Activated CD4-positive, alpha-beta T cell treated with anti-CD3 and anti-CD28 coated beads for 24 hours (primary cell): ENCODE results near the gene HMX1.

ENCODE experiments used
- DNase-seq, 2 donors: peaks; one replicate each; pipeline ENCODE4 v3.0.0-alpha.2; 2020; ENCODE audit warnings: low read depth in 2 of 2

The HMX1 gene

DNA sequence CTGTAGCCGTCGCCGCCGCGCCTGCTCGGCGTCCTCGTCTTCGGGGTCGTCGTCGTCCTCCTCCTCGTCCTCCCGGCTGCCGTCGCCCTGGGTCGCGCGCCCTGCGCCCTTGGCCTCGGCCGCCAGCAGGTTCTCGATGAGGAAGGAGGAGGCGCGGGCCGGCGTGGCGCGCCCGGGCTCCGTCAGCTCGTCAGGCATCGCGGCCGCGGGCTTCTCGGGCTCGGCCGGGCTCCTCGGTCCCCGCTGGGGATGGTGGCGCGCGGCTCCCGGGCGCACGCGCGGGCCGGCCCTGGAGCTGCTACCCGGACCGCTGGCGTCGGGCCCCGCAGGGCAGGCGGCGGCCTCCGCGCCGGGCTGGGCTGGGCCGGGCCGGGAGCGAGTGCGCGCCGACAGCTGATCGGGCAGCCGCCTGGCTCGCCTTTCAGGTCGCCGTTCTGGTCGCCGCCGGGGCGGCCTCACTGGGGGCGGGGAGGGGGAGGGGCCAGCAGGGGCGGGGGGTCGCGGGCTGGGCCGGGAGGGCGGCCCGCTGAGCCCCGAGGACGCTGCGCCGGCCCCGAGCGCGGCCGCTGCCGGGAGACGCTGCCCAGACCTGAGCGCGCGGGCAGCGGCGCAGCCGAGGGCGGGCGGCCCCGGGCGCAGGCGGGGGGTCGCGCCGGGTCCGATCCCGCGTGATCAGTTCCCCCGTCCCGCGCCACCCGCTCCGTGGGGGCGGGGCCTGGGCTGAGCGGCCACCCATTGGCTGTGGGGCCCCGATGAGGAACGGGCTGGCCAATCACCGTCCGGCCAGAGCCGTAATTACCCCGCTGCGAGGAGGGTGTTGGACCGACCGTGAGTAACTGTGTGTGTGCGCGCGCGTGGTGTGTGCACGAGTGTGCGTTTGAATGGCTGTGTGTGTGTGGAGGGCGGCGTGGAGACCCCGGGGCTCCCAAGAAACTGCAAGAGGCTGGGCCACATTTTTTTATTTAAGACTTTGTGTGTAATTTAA is at the start of gene HMX1:
TSS of gene HMX1 (minus strand) at position 423 of the 985 bp plus-strand sequence. CDS start at position 198, 225 bp downstream.
- no peak for DNase-seq

DNA sequence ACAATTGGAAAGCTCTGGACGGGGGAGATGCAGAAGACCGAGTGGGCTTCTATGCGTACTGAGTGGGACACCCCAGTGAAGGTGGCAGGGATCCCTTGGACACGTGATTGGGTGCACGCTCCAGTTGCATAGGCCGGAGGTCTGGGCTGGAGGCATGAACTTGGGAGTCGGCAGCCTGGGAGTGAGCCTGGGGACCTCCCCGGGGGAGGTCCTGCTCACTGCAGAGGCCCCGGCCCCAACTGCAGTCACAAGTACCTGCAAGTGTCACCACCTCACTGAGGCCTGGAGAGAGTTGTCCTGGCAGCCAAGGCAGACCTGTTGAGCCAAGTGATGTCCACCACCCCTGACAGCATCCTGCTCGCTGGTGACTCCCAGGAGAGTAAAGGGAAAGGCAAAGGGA is 49.3 kb upstream of the HMX1 start:
- no peak for DNase-seq

GRCh38 chr4:8920289-8920965 is 48.8 kb upstream of the HMX1 start:
- no peak for DNase-seq

DNA sequence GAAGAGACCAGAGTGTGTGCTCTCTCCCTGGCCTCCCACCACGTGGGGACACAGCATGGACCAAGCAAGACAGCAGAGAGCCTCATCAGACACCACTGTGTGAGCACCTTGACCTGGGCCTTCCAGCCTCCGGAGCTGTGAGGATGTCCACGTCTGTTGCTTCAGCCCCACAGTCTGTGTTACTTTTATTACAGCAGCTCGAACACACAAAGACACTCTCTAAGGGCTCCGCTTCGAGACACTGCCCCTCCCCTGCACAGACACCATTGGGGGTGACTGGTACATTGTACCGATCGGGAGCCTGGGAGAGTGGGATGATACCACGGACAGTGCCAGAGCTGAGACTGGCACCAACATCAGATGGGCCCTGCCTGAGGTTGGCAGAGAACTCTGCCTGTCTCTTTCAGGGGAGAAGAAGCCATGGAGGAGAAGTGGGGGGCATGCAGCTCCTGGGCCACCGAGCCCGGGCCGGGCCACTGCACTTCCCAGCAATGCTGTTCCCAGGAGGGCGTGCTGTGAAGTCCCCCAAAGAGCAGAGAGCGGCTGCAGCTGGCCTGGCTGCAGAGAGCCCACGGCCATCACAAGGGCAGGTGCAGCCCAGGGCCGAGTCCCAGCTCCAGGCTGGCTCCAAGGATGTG is 48.1 kb upstream of the HMX1 start:
- no peak for DNase-seq

- peak; percentile 38 to 64 for DNase-seq
Measured at GRCh38 chr4:8917868-8918783, 46.5 kb upstream of the HMX1 start.

DNA sequence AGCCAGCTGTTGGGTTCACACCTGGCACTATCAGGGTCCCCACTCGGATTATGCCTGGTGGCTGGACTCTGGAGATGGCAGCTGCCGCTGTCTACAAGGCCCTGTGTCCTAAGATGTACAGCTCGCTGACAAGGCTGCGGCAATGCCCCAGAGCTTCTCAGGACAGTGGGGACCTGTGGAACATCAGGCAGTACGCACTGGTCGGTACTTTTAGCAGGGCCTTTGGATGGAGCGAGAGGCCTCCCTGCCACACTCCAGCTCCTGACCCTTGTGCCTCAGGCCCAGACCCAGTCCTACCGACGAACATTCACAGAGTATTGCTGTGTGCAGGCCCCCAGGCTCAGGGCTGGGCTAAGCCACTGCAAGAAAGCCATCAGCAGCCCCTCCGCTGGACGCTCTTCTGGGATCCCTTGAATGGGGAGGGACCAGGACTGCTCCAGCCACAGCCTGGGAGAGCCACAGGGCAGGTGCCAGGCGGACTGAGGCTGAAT is 45.7 kb upstream of the HMX1 start:
- DNase-seq: no peak

GRCh38 chr4:8916906-8917305 is 45.3 kb upstream of the HMX1 start:
- DNase-seq: no peak

- no peak for DNase-seq
Measured at GRCh38 chr4:8916351-8916885, 44.8 kb upstream of the HMX1 start.

DNA sequence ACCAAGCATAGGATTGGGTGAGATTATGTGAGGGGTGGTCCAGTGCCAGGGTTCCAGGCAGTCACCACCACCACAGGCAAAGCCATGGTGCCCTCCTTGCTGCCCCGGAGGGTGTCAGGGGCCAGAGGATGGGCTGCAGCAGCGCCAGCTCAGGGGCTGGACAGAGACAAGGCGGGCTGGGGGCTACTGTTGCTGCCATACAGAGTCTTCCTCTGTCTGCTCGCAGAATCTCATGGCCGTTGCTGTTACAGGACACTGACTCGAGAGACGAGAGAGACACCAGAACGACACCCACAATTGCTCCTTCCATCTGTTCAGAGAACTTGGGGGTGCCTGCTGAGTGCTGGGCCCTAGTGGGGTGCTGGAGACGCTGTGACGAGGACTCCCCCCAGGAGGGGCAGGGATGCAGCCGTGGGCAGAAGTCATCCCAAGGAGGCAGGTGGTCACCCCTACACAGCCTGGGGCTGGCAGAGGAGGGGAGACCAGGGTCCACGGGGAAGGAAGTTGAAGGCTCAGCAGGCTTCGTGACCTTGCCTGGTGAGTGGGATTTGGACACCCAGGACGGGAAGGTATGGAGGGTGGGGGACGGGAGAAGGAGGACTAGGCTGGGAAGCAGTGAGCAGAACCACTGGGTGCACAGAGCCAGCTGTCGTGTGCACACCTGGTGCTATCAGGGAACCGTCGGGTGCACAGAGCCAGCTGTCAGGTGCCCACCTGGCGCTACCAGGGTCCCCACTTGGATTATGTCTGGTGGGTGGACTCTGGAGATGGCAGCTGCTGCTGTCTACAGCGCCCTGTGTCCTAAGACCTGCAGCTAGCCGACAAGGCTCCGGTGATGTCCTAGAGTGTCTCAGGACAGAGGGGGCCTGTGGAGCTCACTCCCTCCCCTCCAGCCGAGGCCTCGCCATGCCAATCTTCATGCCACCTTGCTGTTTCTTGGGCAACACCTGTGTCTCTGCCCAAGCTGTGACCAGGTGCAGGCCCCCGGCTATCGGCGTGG is 43.9 kb upstream of the HMX1 start:
- DNase-seq: no peak

DNA sequence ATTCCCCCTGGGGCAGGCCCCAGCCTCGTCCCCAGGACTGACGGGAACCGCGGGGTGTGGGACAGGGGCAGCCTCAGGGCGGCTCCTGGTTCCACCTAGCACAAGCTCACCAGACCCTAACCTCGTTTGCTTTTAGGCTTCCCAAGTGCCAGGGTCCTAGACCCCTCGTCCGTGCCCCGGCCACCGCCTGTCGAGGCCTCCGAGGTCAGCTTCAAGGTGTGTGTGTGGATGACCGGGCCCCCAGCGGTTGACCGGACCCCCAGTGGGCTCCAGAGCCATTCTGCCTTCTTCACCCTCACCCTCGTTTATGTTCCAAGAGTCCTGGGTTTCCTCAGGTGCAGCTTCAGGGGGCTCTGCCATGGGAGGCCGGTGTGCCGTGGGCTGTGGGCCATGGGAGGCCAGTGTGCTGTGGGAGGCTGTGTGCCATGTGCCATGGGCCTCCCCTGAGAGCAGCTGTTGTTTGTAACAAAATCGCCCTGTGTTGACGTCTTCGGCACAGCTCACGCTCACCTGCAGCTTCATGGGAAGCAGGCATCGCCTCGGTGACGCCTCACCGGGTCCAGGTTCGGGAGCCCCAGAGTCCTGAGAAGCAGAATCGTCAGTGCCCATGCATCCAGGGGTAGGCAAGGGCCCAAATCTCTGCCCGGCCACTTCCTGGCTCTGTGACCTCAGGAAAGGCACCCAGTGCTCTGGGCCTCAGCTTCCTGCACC is 43.0 kb upstream of the HMX1 start:
- no peak for DNase-seq

GRCh38 chr4:8913858-8914460 is 42.3 kb upstream of the HMX1 start:
- DNase-seq: no peak

DNA sequence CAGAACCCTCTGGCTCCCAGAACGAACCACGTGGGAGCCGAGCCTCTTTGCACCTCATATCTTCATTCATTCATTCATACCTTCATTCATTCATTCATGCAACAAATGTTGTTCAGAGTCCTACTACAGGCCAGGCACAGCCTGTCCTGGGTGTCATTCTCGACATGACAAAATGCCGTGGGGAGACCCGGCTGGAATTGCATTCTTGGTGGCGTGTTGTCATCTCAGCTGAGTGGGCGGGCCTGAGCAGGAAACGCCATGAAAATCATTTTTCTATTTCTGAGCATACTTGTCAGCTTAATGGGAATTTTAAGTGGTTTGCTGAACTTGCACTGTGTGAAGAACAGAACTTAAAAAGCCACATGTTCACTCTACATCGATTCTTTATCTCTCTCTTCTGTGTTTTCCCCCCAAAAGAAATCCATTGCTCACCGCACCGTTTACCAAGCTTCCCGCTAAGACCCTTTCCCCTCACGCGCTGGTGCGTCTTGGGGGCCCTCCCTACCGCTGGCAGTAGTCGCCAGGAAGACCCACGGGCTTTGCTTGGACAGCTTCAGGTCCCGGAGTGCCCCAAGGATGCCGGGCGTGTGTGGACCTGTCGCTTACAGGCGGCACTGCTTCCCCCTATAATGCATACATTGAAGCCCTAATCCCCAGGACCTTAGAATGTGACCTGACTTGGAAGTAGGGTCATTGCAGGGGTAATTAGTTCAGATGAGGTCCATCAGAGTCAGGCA is 41.6 kb upstream of the HMX1 start:
- DNase-seq: no peak

DNA sequence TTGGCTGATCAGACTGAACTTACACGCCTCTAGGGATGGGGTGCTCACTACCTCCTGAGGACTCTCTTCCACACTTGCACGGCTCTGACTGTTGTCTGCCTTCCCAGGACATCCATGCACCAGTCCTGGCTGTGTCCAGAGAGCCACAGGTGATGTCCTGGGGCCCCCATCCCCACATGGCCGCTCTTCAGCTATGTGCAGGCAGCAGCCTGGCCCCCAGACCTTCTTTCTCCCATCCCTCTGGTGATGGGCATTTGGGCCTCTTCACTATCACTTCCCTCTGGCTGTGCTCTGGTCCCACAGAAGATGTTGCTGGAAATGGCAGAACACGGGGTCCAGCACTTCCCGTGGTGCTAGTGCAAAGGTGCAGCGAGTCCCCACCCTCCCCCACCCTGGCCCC is 40.9 kb upstream of the HMX1 start:
- DNase-seq: no peak

- no peak for DNase-seq
Measured at GRCh38 chr4:8912089-8912455, 40.4 kb upstream of the HMX1 start.

GRCh38 chr4:8911316-8912088 is 39.9 kb upstream of the HMX1 start:
- DNase-seq: no peak

GRCh38 chr4:8910822-8911315 is 39.2 kb upstream of the HMX1 start:
- no peak for DNase-seq
